HepG2 (cell line): ENCODE results near the gene SYNGR1.

ENCODE experiments used
- HOXA7 ChIP-seq: sonication (generic); formaldehyde crosslinking; IDR thresholded peaks from 2 replicates; pipeline ENCODE4 v1.8.1; 2022; ENCODE audit warnings: mild to moderate bottlenecking, missing genetic modification reagents, moderate library complexity
- MEIS2 ChIP-seq: sonication (generic); formaldehyde crosslinking; IDR thresholded peaks from 2 replicates; pipeline ENCODE4 v1.9.0; 2021; ENCODE audit warnings: mild to moderate bottlenecking, missing genetic modification reagents
- RAD21 ChIP-seq: fragments of 450-650 bp; formaldehyde crosslinking; IDR thresholded peaks from 2 replicates; pipeline ENCODE4 v1.5.0; 2020; ENCODE audit warnings: mild to moderate bottlenecking
- ZNF724P ChIP-seq: sonication (generic); formaldehyde crosslinking; IDR thresholded peaks from 2 replicates; pipeline ENCODE4 v1.8.0; 2022; ENCODE audit warnings: missing genetic modification reagents, borderline replicate concordance
- TF ChIP-seq, protein P1 (sequence below): sonication (generic); formaldehyde crosslinking; IDR thresholded peaks from 2 replicates; pipeline ENCODE4 v1.5.0; 2020; ENCODE audit warnings: mild to moderate bottlenecking, missing genetic modification reagents, moderate library complexity

- no peak for TF ChIP-seq ZNF724P
- TF ChIP-seq MEIS2, result no peak
- TF ChIP-seq HOXA7 (CRISPR knock-in tag), result no peak
- TF ChIP-seq, protein P1, sequence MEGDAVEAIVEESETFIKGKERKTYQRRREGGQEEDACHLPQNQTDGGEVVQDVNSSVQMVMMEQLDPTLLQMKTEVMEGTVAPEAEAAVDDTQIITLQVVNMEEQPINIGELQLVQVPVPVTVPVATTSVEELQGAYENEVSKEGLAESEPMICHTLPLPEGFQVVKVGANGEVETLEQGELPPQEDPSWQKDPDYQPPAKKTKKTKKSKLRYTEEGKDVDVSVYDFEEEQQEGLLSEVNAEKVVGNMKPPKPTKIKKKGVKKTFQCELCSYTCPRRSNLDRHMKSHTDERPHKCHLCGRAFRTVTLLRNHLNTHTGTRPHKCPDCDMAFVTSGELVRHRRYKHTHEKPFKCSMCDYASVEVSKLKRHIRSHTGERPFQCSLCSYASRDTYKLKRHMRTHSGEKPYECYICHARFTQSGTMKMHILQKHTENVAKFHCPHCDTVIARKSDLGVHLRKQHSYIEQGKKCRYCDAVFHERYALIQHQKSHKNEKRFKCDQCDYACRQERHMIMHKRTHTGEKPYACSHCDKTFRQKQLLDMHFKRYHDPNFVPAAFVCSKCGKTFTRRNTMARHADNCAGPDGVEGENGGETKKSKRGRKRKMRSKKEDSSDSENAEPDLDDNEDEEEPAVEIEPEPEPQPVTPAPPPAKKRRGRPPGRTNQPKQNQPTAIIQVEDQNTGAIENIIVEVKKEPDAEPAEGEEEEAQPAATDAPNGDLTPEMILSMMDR (CRISPR knock-in tag), result no peak
- no peak for TF ChIP-seq RAD21
These were observed 32.6 kb upstream of the SYNGR1 start for GRCh38 chr22:39317084-39317774.
